Psoas muscle (tissue), 8 donors: Measurements from ENCODE around the gene ERCC6L2. TPM values are rescaled to one million over a fixed set of nuclear protein-coding genes. Genes with fewer than 3 reads are reported as not detected.

Experiments
- ATAC-seq, 4 donors: fragments of 200-7000 bp; cut with Tn5 transposase; one replicate each; pipeline ENCODE4 v1.9.1; 2020; ENCODE audit warnings: moderate library complexity in 3 of 4, mild to moderate bottlenecking in 2 of 4
- DNase-seq, 2 donors: peaks; one replicate each; pipeline ENCODE4 v3.0.0-alpha.2; 2020
- H3K27ac ChIP-seq: fragments of 200-600 bp; one replicate; pipeline ENCODE4 v1.8.0; 2022
- H3K27me3 ChIP-seq, 3 donors: fragments of 200-600 bp in 1 of 3; one replicate each; pipeline versions ENCODE4 v1.6.1 to v1.8.0; 2013 to 2022; ENCODE audit warnings: low read length in 2 of 3, mild to moderate bottlenecking in 2 of 3, moderate library complexity in 1 of 3; ENCODE audit not compliant: insufficient read depth in 3 of 3
- H3K36me3 ChIP-seq, 2 donors: fragments of 200-600 bp in 1 of 2; one replicate each; pipeline versions ENCODE4 v1.6.1 to v1.8.0; 2013 to 2022; ENCODE audit warnings: low read depth in 1 of 2, mild to moderate bottlenecking in 1 of 2, moderate library complexity in 1 of 2; ENCODE audit not compliant: insufficient read depth in 1 of 2
- H3K4me1 ChIP-seq: fragments of 200-600 bp; one replicate; pipeline ENCODE4 v1.8.0; 2022
- H3K4me3 ChIP-seq: fragments of 200-600 bp; one replicate; pipeline ENCODE4 v1.8.0; 2022; ENCODE audit warnings: mild to moderate bottlenecking
- H3K9me3 ChIP-seq: fragments of 200-600 bp; one replicate; pipeline ENCODE4 v1.8.0; 2022
- WGBS, 3 donors: extraction: QIAGEN DNeasy Blood & Tissue Kit; methylation state at CpG; one replicate each; pipeline versions ENCODE4 v1.1.6 to v1.1.7; 2013; 5-methylcytosine and 5-hydroxymethylcytosine counted together
- intact Hi-C, 2 donors: fragments of 100-400 bp; cut with DNase I; formaldehyde crosslinking; loops; one replicate each; pipeline versions ENCODE4 v1.11.0 to v1.14.2; 2022
- polyA plus RNA-seq, 3 donors: library from polyadenylated mRNA; stranded (reverse); fragments of 200-250 nt; gene quantifications; one replicate each; pipeline ENCODE4 v1.2.3, GENCODE V29; 2013
- total RNA-seq, 4 donors: library from RNA; stranded (reverse); fragmentation: NEBNext Ultra II Directional in 2 of 4; extraction: Animal tissue kit (Norgen Biotek cat#: 25700) in 2 of 4; gene quantifications; one replicate each; pipeline versions ENCODE4 v1.2.1 to v1.2.4, GENCODE V29; 2021 to 2023
- TF ChIP-seq, protein P1 (sequence below): fragments of 200-600 bp; IDR thresholded peaks from one replicate; pipeline ENCODE4 v1.8.0; 2022; ENCODE audit warnings: antibody characterized with exemption
- donor health status: healthy with polysubstance abuse.
- donor health status: DM: no; HTN: no; CAD: no; lungs with moderate emphysema.
- donor health status: Bipolar disorder and iron deficiency.
- donor health status: healthy.
- donor health status: DM: yes; HTN: yes; CAD: no.
- donor health status: DM: no; HTN: no; CAD: no.
- donor health status: DM: no; HTN: no; CAD: no.
- donor health status: DM: yes; HTN: yes; CAD: no.

Gene ERCC6L2
- total and polyA plus RNA-seq, 7 donors: 6.9 to 27.1 (median 19.8) TPM

- no peak for DNase-seq
- no peak overlapping the region for H3K4me3 ChIP-seq
- ATAC-seq: no peak
- WGBS, 3 donors: 93 to 99% (median 96%) methylated on average over 2 of the region's 2 CpGs
- intact Hi-C loops: no loop called here
- no peak overlapping the region for H3K27ac ChIP-seq
- H3K4me1 ChIP-seq: no peaks in the 10 kb centered on the region
- TF ChIP-seq, protein P1, sequence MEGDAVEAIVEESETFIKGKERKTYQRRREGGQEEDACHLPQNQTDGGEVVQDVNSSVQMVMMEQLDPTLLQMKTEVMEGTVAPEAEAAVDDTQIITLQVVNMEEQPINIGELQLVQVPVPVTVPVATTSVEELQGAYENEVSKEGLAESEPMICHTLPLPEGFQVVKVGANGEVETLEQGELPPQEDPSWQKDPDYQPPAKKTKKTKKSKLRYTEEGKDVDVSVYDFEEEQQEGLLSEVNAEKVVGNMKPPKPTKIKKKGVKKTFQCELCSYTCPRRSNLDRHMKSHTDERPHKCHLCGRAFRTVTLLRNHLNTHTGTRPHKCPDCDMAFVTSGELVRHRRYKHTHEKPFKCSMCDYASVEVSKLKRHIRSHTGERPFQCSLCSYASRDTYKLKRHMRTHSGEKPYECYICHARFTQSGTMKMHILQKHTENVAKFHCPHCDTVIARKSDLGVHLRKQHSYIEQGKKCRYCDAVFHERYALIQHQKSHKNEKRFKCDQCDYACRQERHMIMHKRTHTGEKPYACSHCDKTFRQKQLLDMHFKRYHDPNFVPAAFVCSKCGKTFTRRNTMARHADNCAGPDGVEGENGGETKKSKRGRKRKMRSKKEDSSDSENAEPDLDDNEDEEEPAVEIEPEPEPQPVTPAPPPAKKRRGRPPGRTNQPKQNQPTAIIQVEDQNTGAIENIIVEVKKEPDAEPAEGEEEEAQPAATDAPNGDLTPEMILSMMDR: no peak
- H3K9me3 ChIP-seq: no peaks in the 10 kb centered on the region
- no peaks in the 10 kb centered on the region for H3K27me3 ChIP-seq
- H3K36me3 ChIP-seq: peaks cover 14 to 84% of the 10 kb centered on the region in 2 donors
Observed at GRCh38 chr9:95920017-95920416, 44.5 kb downstream of the ERCC6L2 start.

DNA sequence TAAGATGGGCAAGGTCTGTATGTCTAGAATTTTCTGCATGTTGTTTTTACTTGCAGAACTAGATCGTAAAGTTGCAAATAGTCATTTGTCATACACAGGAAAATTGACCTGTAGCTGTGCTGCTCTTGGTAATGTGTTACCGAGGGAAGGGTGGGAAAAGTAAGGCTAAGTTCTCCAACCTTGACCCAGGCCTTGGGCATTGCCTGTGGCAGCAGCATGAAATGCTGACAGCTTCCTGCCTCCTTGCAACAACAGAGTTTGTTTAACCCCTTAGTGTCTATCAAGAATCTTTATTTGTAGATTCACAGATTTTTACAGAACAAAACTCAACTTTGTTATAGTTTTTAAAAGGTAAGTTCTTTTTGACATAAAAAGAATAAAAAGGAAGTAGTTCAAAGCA, 48.3 kb downstream of the ERCC6L2 start:
- Histone ChIP-seq H3K4me3 (no peak overlapping the region), H3K27me3 (no peaks in the 10 kb centered on the region), H3K27ac (no peak overlapping the region), H3K4me1 (no peaks in the 10 kb centered on the region), H3K9me3 (no peaks in the 10 kb centered on the region), H3K36me3 (peaks cover 5 to 89% of the 10 kb centered on the region in 2 donors)
- DNase-seq: no peak
- WGBS, 3 donors: 73 to 76% (median 74%) methylated on average over 2 of the region's 2 CpGs
- intact Hi-C loops: no loop called here
- no peak for ATAC-seq
- TF ChIP-seq, protein P1: no peak

- Histone ChIP-seq H3K36me3 (peaks cover 5 to 92% of the 10 kb centered on the region in 2 donors), H3K4me3 (no peak overlapping the region), H3K4me1 (no peaks in the 10 kb centered on the region), H3K9me3 (no peaks in the 10 kb centered on the region), H3K27ac (no peak overlapping the region), H3K27me3 (no peaks in the 10 kb centered on the region)
- no peak for DNase-seq
- WGBS, 3 donors: 97 to 100% (median 100%) methylated on average over 1 of the region's 1 CpG
- ATAC-seq: no peak
- intact Hi-C loops: no loop called here
- TF ChIP-seq, protein P1: no peak
Observed at GRCh38 chr9:95924987-95925386, 49.5 kb downstream of the ERCC6L2 start.

DNA sequence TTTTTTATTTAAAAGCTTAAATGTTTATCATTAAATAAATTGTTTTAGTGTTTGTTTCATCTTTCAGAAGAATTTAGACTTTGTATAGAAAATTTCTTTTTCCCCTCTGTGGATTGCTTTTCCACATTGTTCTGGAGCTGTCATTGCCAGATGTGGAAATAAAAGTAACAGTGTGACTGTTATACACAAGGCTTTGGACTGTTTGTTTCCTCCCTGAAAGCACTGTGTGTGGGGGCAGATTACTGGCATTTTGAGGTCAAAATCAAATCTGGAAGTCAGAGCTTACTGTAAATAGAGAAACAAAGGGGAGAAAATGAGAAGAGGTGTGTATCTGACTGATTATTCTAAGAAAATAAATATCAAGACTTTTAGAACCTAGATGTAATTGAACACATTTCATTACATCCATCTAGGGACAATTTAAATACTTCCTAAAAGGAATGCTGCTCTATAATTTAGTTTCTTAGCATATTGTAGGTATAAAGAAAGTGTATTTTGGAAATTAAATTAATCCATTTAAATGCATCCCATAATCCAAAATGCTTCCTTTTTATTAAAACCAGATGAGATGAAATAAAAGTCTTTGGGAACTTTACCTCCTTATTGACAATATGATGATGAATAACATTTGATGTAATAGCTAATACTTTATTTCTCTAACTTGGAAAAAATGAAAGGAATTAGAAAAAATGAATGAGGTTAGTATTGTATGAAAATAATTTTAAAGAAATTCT, 51.9 kb downstream of the ERCC6L2 start:
- H3K4me1 ChIP-seq: no peaks in the 10 kb centered on the region
- ATAC-seq (no peak), DNase-seq (no peak)
- H3K27ac ChIP-seq: no peak overlapping the region
- no peaks in the 10 kb centered on the region for H3K9me3 ChIP-seq
- intact Hi-C loops: no loop called here
- TF ChIP-seq, protein P1: no peak
- no peak overlapping the region for H3K4me3 ChIP-seq
- H3K27me3 ChIP-seq: no peaks in the 10 kb centered on the region
- peaks cover 5 to 89% of the 10 kb centered on the region in 2 donors for H3K36me3 ChIP-seq

DNA sequence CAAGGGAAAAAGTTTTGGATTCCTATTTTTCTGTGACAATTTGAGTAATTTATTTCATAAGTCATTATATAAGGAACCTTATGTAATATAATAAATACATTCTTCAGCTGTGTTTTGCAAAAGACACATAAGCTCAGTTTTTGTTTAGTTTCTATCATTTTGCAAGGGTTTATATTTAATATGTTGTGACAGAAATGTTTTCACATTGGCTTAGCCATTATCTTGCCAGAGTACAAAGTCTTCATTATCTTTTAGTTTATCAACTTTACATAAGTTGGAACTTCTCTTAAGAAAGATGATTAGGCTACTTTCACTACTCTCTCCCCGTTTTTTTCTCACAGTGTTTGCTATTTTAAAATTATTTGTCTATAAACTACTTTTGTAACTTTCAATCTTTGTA, 54.8 kb downstream of the ERCC6L2 start:
- Histone ChIP-seq H3K9me3 (no peaks in the 10 kb centered on the region), H3K36me3 (peaks cover 8 to 89% of the 10 kb centered on the region in 2 donors), H3K27ac (no peak overlapping the region), H3K27me3 (no peaks in the 10 kb centered on the region), H3K4me3 (no peak overlapping the region), H3K4me1 (no peaks in the 10 kb centered on the region)
- DNase-seq: no peak
- ATAC-seq: no peak
- WGBS, 3 donors: 88 to 90% (median 89%) methylated on average over 1 of the region's 1 CpG
- intact Hi-C loops: no loop called here
- TF ChIP-seq, protein P1: no peak
